Adrenal gland (tissue), 12 donors: ENCODE measurements around the gene CEBPE. TPM values are rescaled to one million over a fixed set of nuclear protein-coding genes. Genes with fewer than 3 reads are reported as not detected.

Experiments used
- DNase-seq, 7 donors: peaks; one replicate each; pipeline ENCODE4 v3.0.0-alpha.2; 2019 to 2020
- H3K27ac ChIP-seq, 5 donors: fragments of 200-600 bp; sonication (generic) in 4 of 5; 1 replicate in 3 of 5; 2 replicates in 2 of 5; pipeline versions ENCODE4 v1.5.1 to v1.8.0; 2016 to 2020; ENCODE audit warnings: mild to moderate bottlenecking in 1 of 5
- H3K27me3 ChIP-seq: fragments of 200-600 bp; 2 replicates; pipeline ENCODE4 v1.8.0; 2021
- H3K36me3 ChIP-seq, 2 donors: fragments of 200-600 bp; replicated peaks in 1 of 2; 1 replicate in 1 of 2; 2 replicates in 1 of 2; pipeline versions ENCODE4 v1.5.1 to v1.8.0; 2018 to 2022
- H3K4me1 ChIP-seq, 2 donors: fragments of 200-600 bp; replicated peaks in 1 of 2; 1 replicate in 1 of 2; 2 replicates in 1 of 2; pipeline versions ENCODE4 v1.5.1 to v1.8.0; 2018 to 2021
- H3K4me3 ChIP-seq, 4 donors: fragments of 200-600 bp; sonication (generic) in 3 of 4; one replicate each; pipeline ENCODE4 v1.5.1; 2016 to 2018
- H3K9me3 ChIP-seq, 3 donors: fragments of 200-600 bp; sonication (generic) in 1 of 3; replicated peaks in 1 of 3; 1 replicate in 2 of 3; 2 replicates in 1 of 3; pipeline versions ENCODE4 v1.5.1 to v1.8.0; 2016 to 2021
- CTCF ChIP-seq, 6 experiments: fragments of 450-650 bp in 4 of 6; fragments of 200-600 bp in 2 of 6; sonication (generic) in 1 of 6; IDR thresholded peaks; 1 replicate in 5 of 6; 2 replicates in 1 of 6; pipeline versions ENCODE4 v1.5.1 to v1.8.0; 2016 to 2021; ENCODE audit warnings: antibody characterized with exemption in 6 of 6, mild to moderate bottlenecking in 2 of 6, moderate library complexity in 1 of 6
- POLR2A ChIP-seq, 2 donors: fragments of 450-650 bp; IDR thresholded peaks; one replicate each; pipeline ENCODE4 v1.6.1; 2017; ENCODE audit warnings: antibody characterized with exemption in 2 of 2, mild to moderate bottlenecking in 2 of 2, moderate library complexity in 1 of 2
- WGBS, 4 donors: extraction: QIAGEN DNeasy Blood & Tissue Kit in 2 of 4; methylation state at CpG; one replicate each; pipeline versions ENCODE4 v1.1.5 to v1.1.7; 2013 to 2017; 5-methylcytosine and 5-hydroxymethylcytosine counted together
- intact Hi-C, 2 donors: fragments of 100-400 bp; cut with DNase I; formaldehyde crosslinking; loops; one replicate each; pipeline versions ENCODE4 v1.14.1 to v1.15.0; 2022 to 2023
- polyA plus RNA-seq, 3 donors: library from polyadenylated mRNA; stranded (reverse); fragments of 200-250 nt in 2 of 3; fragments of 350-450 nt in 1 of 3; fragmentation: Illumina TruSeq in 1 of 3; extraction: RNeasy Lipid Tissue Mini Kit (QIAGEN cat#74804) in 1 of 3; gene quantifications; one replicate each; pipeline ENCODE4 v1.2.3, GENCODE V29; 2013 to 2014
- total RNA-seq, 9 donors: library from RNA; depleted of rRNA in 4 of 9; stranded (reverse); fragments of >200 nt in 4 of 9; fragments of 120-200 nt in 1 of 9; fragmentation: NEBNext Ultra II Directional in 1 of 9; extraction: Animal tissue kit (Norgen Biotek cat#: 25700) in 1 of 9; gene quantifications; one replicate each; pipeline versions ENCODE4 v1.1.0 to v1.2.4, GENCODE V29; 2013 to 2023
- donor health status: healthy with polysubstance abuse.
- donor health status: Bipolar disorder and iron deficiency.
- donor health status: DM: yes; HTN: yes; CAD: no.
- donor health status: DM: no; HTN: no; CAD: no.
- donor health status: DM: no; HTN: no; CAD: no.
- donor health status: DM: yes; HTN: yes; CAD: no.

The CEBPE gene
- total and polyA plus RNA-seq, 12 donors, result 0.03 to 0.40 (median 0.15) TPM; not detected in 9

GRCh38 chr14:23129759-23130316 lies 10.8 kb upstream of the CEBPE start:
- DNase-seq, result no peak
- intact Hi-C loops, result loop anchor here in 1 of 2 donors (10.0 kb wide), 1 partner anchor 165 kb away; no protein-coding TSS in a partner anchor
- no peaks in the 10 kb centered on the region for H3K27me3 ChIP-seq
- H3K36me3 ChIP-seq, result peaks cover 0 to 11% of the 10 kb centered on the region in 2 donors
- no peak overlapping the region for H3K27ac ChIP-seq
- 88 to 97% (median 94%) methylated on average over 7 of the region's 7 CpGs for WGBS, 4 donors
- no peak for TF ChIP-seq POLR2A (IDR thresholded peaks at IDR 0.05)
- TF ChIP-seq CTCF (IDR thresholded peaks at IDR 0.05), result no peak
- no peaks in the 10 kb centered on the region for H3K9me3 ChIP-seq
- H3K4me3 ChIP-seq, result no peak overlapping the region
- peaks cover 0 to 6% of the 10 kb centered on the region in 2 donors for H3K4me1 ChIP-seq

DNA sequence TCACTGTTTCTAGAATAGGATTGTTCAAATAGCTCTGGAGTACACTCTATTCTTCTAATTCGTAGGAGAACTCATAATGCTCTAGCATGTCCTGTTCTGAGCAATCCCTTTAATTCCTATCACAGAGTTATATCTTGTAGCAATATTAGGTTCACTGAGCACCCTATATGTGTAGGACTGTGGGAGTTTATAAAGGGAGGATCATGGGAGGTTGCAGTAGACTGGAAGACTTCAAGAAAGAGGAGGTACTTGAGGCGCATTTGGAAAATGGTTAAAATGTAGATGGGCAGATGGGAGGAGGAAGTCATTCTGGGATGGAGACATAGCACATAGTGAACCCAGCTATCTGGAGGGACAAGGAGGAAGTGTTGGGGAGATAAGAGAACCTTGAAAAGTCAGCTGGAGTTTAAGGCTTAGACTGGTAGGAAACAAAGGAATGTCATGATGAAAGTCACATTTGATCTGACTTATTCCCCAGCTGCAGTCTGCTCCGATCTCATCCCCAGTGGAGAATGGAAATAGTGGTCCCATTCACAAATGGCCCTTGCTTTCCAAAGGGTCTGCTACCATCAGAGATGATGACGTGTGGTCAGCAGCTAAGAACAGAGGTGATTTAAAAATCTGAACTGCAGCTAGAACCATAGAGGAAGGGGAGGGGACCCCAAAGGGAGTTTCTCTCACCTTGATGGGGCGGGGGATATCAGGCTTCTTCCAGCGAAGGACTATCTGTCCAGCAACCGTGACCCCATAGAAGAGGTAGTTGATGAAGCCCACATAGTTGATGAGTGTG lies 10.1 kb upstream of the CEBPE start:
- Histone ChIP-seq H3K36me3 (peaks cover 0 to 11% of the 10 kb centered on the region in 2 donors), H3K4me1 (peaks cover 0 to 6% of the 10 kb centered on the region in 2 donors), H3K27ac (no peak overlapping the region), H3K4me3 (no peak overlapping the region), H3K9me3 (no peaks in the 10 kb centered on the region), H3K27me3 (no peaks in the 10 kb centered on the region)
- DNase-seq, result no peak
- intact Hi-C loops, result loop anchor here in 1 of 2 donors (10.0 kb wide), 1 partner anchor 166 kb away; no protein-coding TSS in a partner anchor
- TF ChIP-seq POLR2A (IDR thresholded peaks at IDR 0.05) (no peak), CTCF (IDR thresholded peaks at IDR 0.05) (no peak)
- 91 to 94% (median 93%) methylated on average over 7 of the region's 7 CpGs for WGBS, 4 donors

- no peak overlapping the region for H3K4me3 ChIP-seq
- H3K4me1 ChIP-seq, result peaks cover 0 to 9% of the 10 kb centered on the region in 2 donors
- no peak overlapping the region for H3K27ac ChIP-seq
- H3K36me3 ChIP-seq, result peaks cover 0 to 11% of the 10 kb centered on the region in 2 donors
- WGBS, 4 donors, result 85 to 95% (median 90%) methylated on average over 3 of the region's 3 CpGs
- H3K27me3 ChIP-seq, result no peaks in the 10 kb centered on the region
- no peak for DNase-seq
- TF ChIP-seq CTCF (IDR thresholded peaks at IDR 0.05) (no peak), POLR2A (IDR thresholded peaks at IDR 0.05) (no peak)
- intact Hi-C loops, result loop anchor here in 1 of 2 donors (10.0 kb wide), 1 partner anchor 167 kb away; no protein-coding TSS in a partner anchor
- no peaks in the 10 kb centered on the region for H3K9me3 ChIP-seq
Measured at GRCh38 chr14:23127861-23128260, 8.8 kb upstream of the CEBPE start.

DNA sequence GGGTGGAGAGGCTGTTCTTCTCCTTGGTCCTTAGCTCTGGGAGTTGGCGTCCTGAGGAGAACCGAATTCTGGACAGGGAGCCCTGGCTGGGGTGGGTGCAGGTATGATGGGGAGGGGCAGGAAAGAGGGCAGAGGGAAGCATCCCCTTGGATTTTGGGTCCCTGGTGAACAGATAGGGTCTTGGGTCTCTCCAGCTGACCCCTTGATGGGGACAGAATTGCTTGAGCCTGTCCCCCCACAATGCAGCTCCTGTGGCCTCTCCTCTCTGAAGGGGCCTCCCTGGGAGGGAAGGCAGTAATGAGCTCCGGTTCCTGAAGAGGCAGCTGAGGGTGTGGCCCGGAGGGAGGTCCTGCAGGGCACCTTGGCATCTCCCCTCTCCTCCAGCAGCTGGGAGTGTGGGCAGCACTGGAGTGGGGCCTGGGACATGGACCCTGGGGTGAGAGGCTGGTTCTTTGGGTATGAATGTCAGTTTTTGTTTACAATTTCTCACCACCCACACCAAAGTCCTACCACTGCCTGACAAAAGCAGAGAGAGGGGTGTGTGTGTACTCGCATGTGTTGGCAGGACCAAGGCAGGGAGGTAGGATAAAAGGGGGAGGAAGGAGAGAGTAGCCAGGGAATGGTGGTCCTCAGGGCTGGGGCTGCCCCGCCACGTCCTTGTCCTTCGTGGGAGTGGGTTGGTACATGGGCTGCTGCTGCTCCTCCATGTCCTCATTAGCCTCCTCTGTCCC lies 7.7 kb upstream of the CEBPE start:
- H3K27me3 ChIP-seq, result no peaks in the 10 kb centered on the region
- no peak overlapping the region for H3K4me3 ChIP-seq
- H3K4me1 ChIP-seq, result peaks cover 0 to 13% of the 10 kb centered on the region in 2 donors
- TF ChIP-seq POLR2A (IDR thresholded peaks at IDR 0.05) (no peak), CTCF (IDR thresholded peaks at IDR 0.05) (no peak)
- H3K36me3 ChIP-seq, result peaks cover 0 to 11% of the 10 kb centered on the region in 2 donors
- no peak overlapping the region for H3K27ac ChIP-seq
- intact Hi-C loops, result loop anchor here in 1 of 2 donors (10.0 kb wide), 1 partner anchor 168 kb away; no protein-coding TSS in a partner anchor
- WGBS, 4 donors, result 84 to 97% (median 88%) methylated on average over 6 to 8 of the region's 8 CpGs
- no peaks in the 10 kb centered on the region for H3K9me3 ChIP-seq
- no peak for DNase-seq
